Measurements from ENCODE around the gene PAX3. TPM values are rescaled to one million over a fixed set of nuclear protein-coding genes. Genes with fewer than 3 reads are reported as not detected.
A peak's percentile ranks its signal among the peaks of the same experiment; 100 is the strongest.

The PAX3 gene
- total and polyA plus RNA-seq, 3 experiments from 2014 or later = not detected

DNA sequence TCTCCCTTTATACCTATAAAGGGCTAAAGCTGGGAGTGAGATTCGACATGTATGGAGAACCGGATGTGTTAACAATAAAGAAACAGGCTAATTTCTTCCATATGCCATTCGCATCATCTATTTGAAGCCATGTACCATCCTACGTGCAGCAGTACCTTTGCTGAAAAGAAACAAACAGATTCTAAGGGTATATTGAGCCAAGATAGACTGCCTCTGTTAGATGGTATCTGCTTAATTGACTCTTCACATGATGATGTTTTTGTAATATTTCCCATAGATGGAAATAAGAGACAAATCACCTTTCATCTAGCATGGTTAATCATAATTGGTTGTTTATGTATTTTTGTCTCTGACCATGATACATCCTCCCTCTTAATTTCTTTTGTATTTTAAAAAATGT lies 32.1 kb upstream of the PAX3 start:
- DNase-seq = no peak
- H3K4me3 ChIP-seq (ENCODE audit: low read length) = no peak overlapping the region
- no peaks in the 10 kb centered on the region for H3K4me1 ChIP-seq (ENCODE audit: insufficient read depth, low read length)
- H3K9me3 Mint-ChIP-seq = peaks cover 13 to 27% (median 14%) of the 10 kb centered on the region in 5 donors
- ChIA-PET POLR2A (no interaction called here), CTCF (no interaction called here)
- H3K27me3 Mint-ChIP-seq = peaks cover 5 to 10% of the 10 kb centered on the region in 2 donors
- H3K36me3 Mint-ChIP-seq = no peaks in the 10 kb centered on the region
- no peaks in the 10 kb centered on the region for H3K27me3 ChIP-seq (ENCODE audit: insufficient read depth, low read length, poor library complexity, severe bottlenecking)
- no peaks in the 10 kb centered on the region for H3K4me1 Mint-ChIP-seq
- H3K27ac Mint-ChIP-seq = no peak overlapping the region
- H3K36me3 ChIP-seq (ENCODE audit: insufficient read depth, low read length) = no peaks in the 10 kb centered on the region
- no peaks in the 10 kb centered on the region for H3K9me3 ChIP-seq (ENCODE audit: low read length)
- no peak overlapping the region for H3K27ac ChIP-seq (ENCODE audit: low read depth, low read length)
- H3K4me3 Mint-ChIP-seq = no peak overlapping the region

- Histone ChIP-seq H3K4me1 (ENCODE audit: insufficient read depth, low read length) (no peaks in the 10 kb centered on the region), H3K4me3 (ENCODE audit: low read length) (no peak overlapping the region), H3K27ac (ENCODE audit: low read depth, low read length) (no peak overlapping the region), H3K9me3 (ENCODE audit: low read length) (no peaks in the 10 kb centered on the region), H3K27me3 (ENCODE audit: insufficient read depth, low read length, poor library complexity, severe bottlenecking) (peaks cover 8% of the 10 kb centered on the region), H3K36me3 (ENCODE audit: insufficient read depth, low read length) (no peaks in the 10 kb centered on the region)
- peaks cover 17 to 37% of the 10 kb centered on the region in 2 donors for H3K27me3 Mint-ChIP-seq
- peaks cover 0 to 4% (median 0%) of the 10 kb centered on the region in 5 donors for H3K9me3 Mint-ChIP-seq
- H3K4me3 Mint-ChIP-seq = peak overlapping the region in 2 of 7 donors; percentile 12 to 56
- ChIA-PET CTCF (no interaction called here), POLR2A (no interaction called here)
- no peak overlapping the region for H3K27ac Mint-ChIP-seq
- no peak for DNase-seq
- H3K4me1 Mint-ChIP-seq = peaks cover 6 to 25% (median 19%) of the 10 kb centered on the region in 3 donors
- H3K36me3 Mint-ChIP-seq = no peaks in the 10 kb centered on the region
Measured at GRCh38 chr2:222322236-222322635, 23.4 kb upstream of the PAX3 start.

GRCh38 chr2:222320436-222321395 lies 21.9 kb upstream of the PAX3 start:
- peaks cover 6 to 25% (median 19%) of the 10 kb centered on the region in 3 donors for H3K4me1 Mint-ChIP-seq
- ChIA-PET CTCF (no interaction called here), POLR2A (no interaction called here)
- H3K27ac Mint-ChIP-seq = peak overlapping the region in 1 of 8 donors; percentile 10
- Histone ChIP-seq H3K36me3 (ENCODE audit: insufficient read depth, low read length) (no peaks in the 10 kb centered on the region), H3K4me1 (ENCODE audit: insufficient read depth, low read length) (no peaks in the 10 kb centered on the region), H3K4me3 (ENCODE audit: low read length) (no peak overlapping the region), H3K9me3 (ENCODE audit: low read length) (no peaks in the 10 kb centered on the region), H3K27me3 (ENCODE audit: insufficient read depth, low read length, poor library complexity, severe bottlenecking) (peaks cover 15% of the 10 kb centered on the region), H3K27ac (ENCODE audit: low read depth, low read length) (no peak overlapping the region)
- H3K27me3 Mint-ChIP-seq = peaks cover 18 to 50% of the 10 kb centered on the region in 2 donors
- H3K36me3 Mint-ChIP-seq = no peaks in the 10 kb centered on the region
- H3K4me3 Mint-ChIP-seq = peak overlapping the region; percentile 53 to 88 (median 64)
- H3K9me3 Mint-ChIP-seq = peaks cover 0 to 4% (median 0%) of the 10 kb centered on the region in 5 donors
- no peak for DNase-seq

GRCh38 chr2:222319586-222320435 lies 21.0 kb upstream of the PAX3 start:
- POLR2A ChIA-PET = no interaction called here
- H3K36me3 ChIP-seq (ENCODE audit: insufficient read depth, low read length) = no peaks in the 10 kb centered on the region
- CTCF ChIA-PET = no interaction called here
- H3K9me3 ChIP-seq (ENCODE audit: low read length) = no peaks in the 10 kb centered on the region
- DNase-seq = no peak
- Mint-ChIP-seq H3K36me3 (no peaks in the 10 kb centered on the region), H3K9me3 (peaks cover 0 to 4% (median 0%) of the 10 kb centered on the region in 5 donors), H3K4me3 (peak overlapping the region in 6 of 7 donors; percentile 47 to 88 (median 63)), H3K4me1 (peaks cover 6 to 25% (median 19%) of the 10 kb centered on the region in 3 donors), H3K27ac (no peak overlapping the region), H3K27me3 (peaks cover 26 to 59% of the 10 kb centered on the region in 2 donors)
- H3K4me3 ChIP-seq (ENCODE audit: low read length) = no peak overlapping the region
- no peaks in the 10 kb centered on the region for H3K4me1 ChIP-seq (ENCODE audit: insufficient read depth, low read length)
- peaks cover 15% of the 10 kb centered on the region for H3K27me3 ChIP-seq (ENCODE audit: insufficient read depth, low read length, poor library complexity, severe bottlenecking)
- H3K27ac ChIP-seq (ENCODE audit: low read depth, low read length) = no peak overlapping the region

DNA sequence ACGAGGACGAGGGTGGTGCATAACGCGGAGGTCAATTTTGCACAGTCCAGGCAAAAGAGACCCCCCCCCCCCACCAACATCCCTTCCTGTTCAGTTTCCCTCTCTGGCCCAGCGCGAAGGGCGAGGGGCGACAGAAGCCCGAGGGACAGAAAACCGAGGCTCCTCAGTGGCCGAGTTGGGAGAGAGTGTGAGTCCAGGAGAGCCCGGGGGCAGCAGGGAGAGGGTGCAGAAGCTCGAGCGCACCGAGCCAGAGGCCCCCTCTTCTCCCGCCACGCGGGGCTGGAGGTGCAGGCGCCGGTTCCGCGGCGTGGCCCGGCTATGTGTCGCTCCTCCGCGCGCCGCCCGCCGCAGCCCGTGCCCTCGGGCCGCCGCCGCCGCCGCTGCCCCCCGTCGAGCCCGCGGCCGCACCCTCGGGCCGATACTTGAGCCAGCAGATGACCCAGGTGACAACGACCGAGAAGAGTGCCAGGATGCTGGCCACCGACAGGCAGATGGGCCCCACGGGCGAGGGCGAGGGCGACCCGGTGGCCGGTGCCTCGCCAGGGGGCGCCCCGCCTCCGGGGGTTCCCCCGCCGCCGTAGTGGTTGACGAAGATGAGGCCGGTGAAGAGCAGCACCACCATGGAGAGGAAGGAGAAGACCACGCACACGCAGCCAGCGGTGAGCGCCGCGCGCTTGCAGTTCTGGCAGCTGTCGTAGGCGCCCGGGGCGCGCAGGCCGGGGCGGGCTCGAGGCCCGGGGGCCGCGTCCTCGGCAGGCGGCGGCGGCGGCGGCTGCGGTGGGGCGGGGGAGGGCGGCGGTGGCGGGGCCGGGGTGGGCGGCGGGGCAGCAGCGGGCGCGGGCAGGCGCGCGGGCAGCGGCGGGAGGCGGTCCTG lies 20.2 kb upstream of the PAX3 start:
- ChIA-PET CTCF (interaction anchor here (0.8 to 1.3 kb wide), 3 partner anchors 243 to 284 kb away, joined by 3 to 8 read pairs (median 4); no protein-coding TSS in a partner anchor), POLR2A (no interaction called here)
- Histone ChIP-seq H3K9me3 (ENCODE audit: low read length) (no peaks in the 10 kb centered on the region), H3K27me3 (ENCODE audit: insufficient read depth, low read length, poor library complexity, severe bottlenecking) (peaks cover 15% of the 10 kb centered on the region), H3K36me3 (ENCODE audit: insufficient read depth, low read length) (no peaks in the 10 kb centered on the region), H3K27ac (ENCODE audit: low read depth, low read length) (no peak overlapping the region), H3K4me1 (ENCODE audit: insufficient read depth, low read length) (no peaks in the 10 kb centered on the region), H3K4me3 (ENCODE audit: low read length) (peak overlapping the region; percentile 53)
- H3K4me3 Mint-ChIP-seq = peak overlapping the region; percentile 75 to 91 (median 84)
- H3K27me3 Mint-ChIP-seq = peaks cover 29 to 64% of the 10 kb centered on the region in 2 donors
- peaks cover 0 to 4% (median 2%) of the 10 kb centered on the region in 5 donors for H3K9me3 Mint-ChIP-seq
- DNase-seq = no peak
- no peak overlapping the region for H3K27ac Mint-ChIP-seq
- H3K36me3 Mint-ChIP-seq = no peaks in the 10 kb centered on the region
- peaks cover 6 to 25% (median 19%) of the 10 kb centered on the region in 3 donors for H3K4me1 Mint-ChIP-seq

GRCh38 chr2:222318026-222318711 lies 19.4 kb upstream of the PAX3 start:
- H3K27ac ChIP-seq (ENCODE audit: low read depth, low read length) = no peak overlapping the region
- no peaks in the 10 kb centered on the region for H3K4me1 ChIP-seq (ENCODE audit: insufficient read depth, low read length)
- Mint-ChIP-seq H3K27me3 (peaks cover 36 to 72% of the 10 kb centered on the region in 2 donors), H3K9me3 (peaks cover 0 to 4% (median 2%) of the 10 kb centered on the region in 5 donors), H3K27ac (no peak overlapping the region), H3K4me1 (peaks cover 6 to 25% (median 19%) of the 10 kb centered on the region in 3 donors), H3K4me3 (peak overlapping the region; percentile 75 to 91 (median 84)), H3K36me3 (no peaks in the 10 kb centered on the region)
- H3K27me3 ChIP-seq (ENCODE audit: insufficient read depth, low read length, poor library complexity, severe bottlenecking) = peaks cover 19% of the 10 kb centered on the region
- ChIA-PET POLR2A (no interaction called here), CTCF (interaction anchor here (0.8 to 1.3 kb wide), 3 partner anchors 244 to 285 kb away, joined by 3 to 8 read pairs (median 4); no protein-coding TSS in a partner anchor)
- no peaks in the 10 kb centered on the region for H3K9me3 ChIP-seq (ENCODE audit: low read length)
- peak in 1 of 5 donors; percentile 22 for DNase-seq
- H3K4me3 ChIP-seq (ENCODE audit: low read length) = peak overlapping the region; percentile 53
- H3K36me3 ChIP-seq (ENCODE audit: insufficient read depth, low read length) = no peaks in the 10 kb centered on the region

All from CD8-positive, alpha-beta memory T cell (primary cell).